HepG2 (cell line): Measurements from ENCODE around the gene DIPK1B. TPM values are rescaled to one million over a fixed set of nuclear protein-coding genes. Genes with fewer than 3 reads are reported as not detected.

Source experiments
- AGO1 ChIP-seq: fragments of 200-400 bp; formaldehyde crosslinking; IDR thresholded peaks from 2 replicates; pipeline ENCODE4 v1.6.1; 2017; ENCODE audit warnings: mild to moderate bottlenecking, low read depth, low read length, moderate library complexity; ENCODE audit not compliant: poor library complexity, severe bottlenecking
- AGO2 ChIP-seq: fragments of 200-400 bp; formaldehyde crosslinking; optimal IDR thresholded peaks from 2 replicates; pipeline ENCODE3; 2017; ENCODE audit warnings: mild to moderate bottlenecking, low read depth, low read length, moderate library complexity
- ATF2 ChIP-seq: sonication (generic); formaldehyde crosslinking; IDR thresholded peaks from 2 replicates; pipeline ENCODE4 v1.4.0; 2020; ENCODE audit warnings: missing genetic modification reagents
- ATF7 ChIP-seq, 2 experiments: fragments of 450-650 bp in 1 of 2; sonication (generic) in 1 of 2; formaldehyde crosslinking in 1 of 2; IDR thresholded peaks; 2 replicates each; pipeline versions ENCODE4 v1.4.0 to v1.6.1; 2016 to 2020; ENCODE audit warnings: antibody characterized with exemption in 1 of 2, mild to moderate bottlenecking in 1 of 2, missing genetic modification reagents in 1 of 2
- GATA4 ChIP-seq: sonication (generic); IDR thresholded peaks from 2 replicates; pipeline ENCODE4 v1.6.1; 2016; ENCODE audit warnings: antibody characterized with exemption, low read depth, borderline replicate concordance
- JDP2 ChIP-seq: sonication (generic); formaldehyde crosslinking; IDR thresholded peaks from 2 replicates; pipeline ENCODE4 v1.8.1; 2022; ENCODE audit warnings: missing genetic modification reagents, borderline replicate concordance
- SP4 ChIP-seq: sonication (generic); formaldehyde crosslinking; IDR thresholded peaks from 2 replicates; pipeline ENCODE4 v1.8.1; 2023; ENCODE audit warnings: mild to moderate bottlenecking, missing genetic modification reagents
- SRF ChIP-seq: IDR thresholded peaks from 2 replicates; pipeline ENCODE4 v1.6.1; 2011; ENCODE audit warnings: mild to moderate bottlenecking, low read depth, low read length, moderate library complexity
- SRSF1 ChIP-seq: fragments of 200-400 bp; formaldehyde crosslinking; optimal IDR thresholded peaks from 2 replicates; pipeline ENCODE3; 2017; ENCODE audit warnings: mild to moderate bottlenecking, low read depth, low read length, moderate library complexity
- TBX2 ChIP-seq: sonication (generic); formaldehyde crosslinking; IDR thresholded peaks from 2 replicates; pipeline ENCODE4 v1.5.0; 2020; ENCODE audit warnings: missing genetic modification reagents, mild to moderate bottlenecking, borderline replicate concordance
- THRA ChIP-seq: sonication (generic); formaldehyde crosslinking; IDR thresholded peaks from 2 replicates; pipeline ENCODE4 v1.4.0; 2020; ENCODE audit warnings: missing genetic modification reagents, borderline replicate concordance
- ZBTB49 ChIP-seq: sonication (generic); formaldehyde crosslinking; IDR thresholded peaks from 2 replicates; pipeline ENCODE4 v1.4.0; 2020; ENCODE audit warnings: missing genetic modification reagents, borderline replicate concordance
- ZFP37 ChIP-seq: sonication (generic); formaldehyde crosslinking; IDR thresholded peaks from 2 replicates; pipeline ENCODE4 v1.4.0; 2020; ENCODE audit warnings: missing genetic modification reagents, borderline replicate concordance
- ZFP91 ChIP-seq: sonication (generic); formaldehyde crosslinking; IDR thresholded peaks from 2 replicates; pipeline ENCODE4 v1.9.0; 2022; ENCODE audit warnings: missing genetic modification reagents, mild to moderate bottlenecking, borderline replicate concordance
- ZFX ChIP-seq: sonication (generic); formaldehyde crosslinking; IDR thresholded peaks from 2 replicates; pipeline ENCODE4 v1.4.0; 2020; ENCODE audit warnings: mild to moderate bottlenecking, low read depth, missing genetic modification reagents, moderate library complexity
- ZMYM4 ChIP-seq: sonication (generic); formaldehyde crosslinking; IDR thresholded peaks from 2 replicates; pipeline ENCODE4 v1.8.1; 2023; ENCODE audit warnings: mild to moderate bottlenecking, missing genetic modification reagents
- ZNF414 ChIP-seq: sonication (generic); formaldehyde crosslinking; IDR thresholded peaks from 2 replicates; pipeline ENCODE4 v1.5.0; 2020; ENCODE audit warnings: missing genetic modification reagents
- ZNF710 ChIP-seq: sonication (generic); formaldehyde crosslinking; IDR thresholded peaks from 2 replicates; pipeline ENCODE4 v1.5.0; 2020; ENCODE audit warnings: mild to moderate bottlenecking, missing genetic modification reagents, borderline replicate concordance
- polyA plus RNA-seq, 8 experiments: library from polyadenylated mRNA; depleted of rRNA in 3 of 8; stranded (reverse) in 7 of 8; unstranded in 1 of 8; fragments of >200 nt; fragmentation: Illumina TruSeq in 4 of 8; extraction: Trizol in 4 of 8; gene quantifications; 2 replicates each; pipeline versions ENCODE4 v1.2.1 to v1.2.3, GENCODE V29; 2011 to 2016; ENCODE audit warnings: low read depth in 4 of 8, missing spikeins in 1 of 8, mixed read lengths in 1 of 8; ENCODE audit not compliant: insufficient read depth in 1 of 8
- total RNA-seq, 5 experiments: library from RNA; depleted of rRNA; stranded (reverse); fragments of >200 nt; fragmentation: Illumina TruSeq; extraction: Trizol; gene quantifications; 2 replicates each; pipeline ENCODE4 v1.2.3, GENCODE V29; 2016; ENCODE audit warnings: low read depth in 1 of 5

DIPK1B gene
- total and polyA plus RNA-seq, 2 of the 13 experiments (the other 11 are each of a cell fraction or from before 2014, with no cell fraction given): 0.18 to 3.9 TPM

GRCh38 chr9:136728080-136728547 lies 15.7 kb downstream of the DIPK1B start (continued):
- TF ChIP-seq ZNF414 (CRISPR knock-in tag): no peak
- TF ChIP-seq ZNF710 (CRISPR knock-in tag): peak; percentile 56; the same call in 1 of the 2 replicates
- peak; percentile 48 for TF ChIP-seq AGO1
- TF ChIP-seq ZFP91 (CRISPR knock-in tag): no peak
- peak; percentile 79 for TF ChIP-seq THRA (CRISPR knock-in tag)
- peak; percentile 39 for TF ChIP-seq AGO2
- TF ChIP-seq TBX2 (CRISPR knock-in tag): peak; percentile 78
- TF ChIP-seq ZFP37: peak; percentile 75; the same call in 1 of the 2 replicates
- TF ChIP-seq ATF7 (IDR thresholded peaks at IDR 0.05): no peak
- TF ChIP-seq ATF7 (CRISPR knock-in tag; IDR thresholded peaks at IDR 0.05): no peak
- TF ChIP-seq ZMYM4 (CRISPR knock-in tag): peak; percentile 96
- peak; percentile 71; the same call in 1 of the 2 replicates for TF ChIP-seq ATF2 (CRISPR knock-in tag)
- 0 out of 2 replicates have a peak, but pooled peaks have one; percentile 58 for TF ChIP-seq SRF
- peak; percentile 89 for TF ChIP-seq ZFX
- TF ChIP-seq ZBTB49 (CRISPR knock-in tag): no peak
- no peak for TF ChIP-seq JDP2
- peak; percentile 85 for TF ChIP-seq SP4 (CRISPR knock-in tag)
- peak; percentile 91 for TF ChIP-seq GATA4
- TF ChIP-seq SRSF1: peak; percentile 86
